GM18951 (cell line): ENCODE data around the gene NQO1.

ENCODE experiments used
- POLR2A ChIP-seq: IDR thresholded peaks from 4 replicates; pipeline ENCODE4 v1.6.1; 2011; ENCODE audit warnings: mild to moderate bottlenecking; ENCODE audit not compliant: insufficient read length, insufficient read depth; ENCODE audit errors: extremely low read depth
- in situ Hi-C: fragments of 300-500 bp; cut with MboI; formaldehyde crosslinking; loops from one replicate; pipeline ENCODE4 v1.12.0; 2022; ENCODE audit warnings: low sequenced_read_pairs, mixed read lengths, inconsistent platforms; ENCODE audit not compliant: unreplicated experiment

Gene NQO1

DNA sequence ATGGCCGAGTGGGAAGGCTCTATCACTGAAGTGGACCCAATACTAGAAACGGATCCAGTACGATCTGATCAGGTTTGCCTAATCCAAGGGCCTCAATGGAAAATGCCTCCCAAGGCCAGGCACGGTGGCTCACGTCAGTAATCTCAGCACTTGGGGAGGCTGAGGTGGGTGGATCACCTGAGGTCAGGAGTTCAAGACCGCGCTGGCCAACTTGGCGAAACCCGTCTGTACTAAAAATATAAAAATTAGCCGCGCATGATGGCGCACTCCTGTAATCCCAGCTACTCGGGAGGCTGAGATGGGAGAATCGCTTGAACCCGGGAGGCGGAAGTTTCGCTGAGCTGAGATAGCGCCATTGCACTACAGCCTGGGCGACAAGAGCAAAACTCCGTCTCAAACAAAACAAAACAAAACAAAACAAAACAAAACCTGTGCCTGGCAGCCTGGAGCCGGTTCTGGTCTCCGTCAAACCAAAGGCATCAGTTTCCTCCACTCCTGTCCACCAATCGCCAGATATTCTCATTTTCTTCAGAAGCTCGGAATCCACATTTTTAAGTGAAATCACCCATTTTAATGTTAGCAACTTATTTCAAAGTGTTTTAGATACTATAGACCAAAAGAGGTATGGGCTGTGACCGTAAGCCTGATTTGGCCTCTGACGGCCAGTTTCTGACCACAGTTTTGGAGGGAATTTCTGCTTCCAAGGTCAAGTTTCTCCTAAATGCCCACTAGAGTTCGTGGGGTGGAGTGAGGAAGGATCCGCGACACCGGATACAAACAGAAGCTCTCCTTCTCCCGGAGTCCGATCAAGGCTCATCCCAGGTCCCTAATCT lies 664 bp downstream of the NQO1 start:
- TF ChIP-seq POLR2A = no peak
- in situ Hi-C loops = no loop called here

DNA sequence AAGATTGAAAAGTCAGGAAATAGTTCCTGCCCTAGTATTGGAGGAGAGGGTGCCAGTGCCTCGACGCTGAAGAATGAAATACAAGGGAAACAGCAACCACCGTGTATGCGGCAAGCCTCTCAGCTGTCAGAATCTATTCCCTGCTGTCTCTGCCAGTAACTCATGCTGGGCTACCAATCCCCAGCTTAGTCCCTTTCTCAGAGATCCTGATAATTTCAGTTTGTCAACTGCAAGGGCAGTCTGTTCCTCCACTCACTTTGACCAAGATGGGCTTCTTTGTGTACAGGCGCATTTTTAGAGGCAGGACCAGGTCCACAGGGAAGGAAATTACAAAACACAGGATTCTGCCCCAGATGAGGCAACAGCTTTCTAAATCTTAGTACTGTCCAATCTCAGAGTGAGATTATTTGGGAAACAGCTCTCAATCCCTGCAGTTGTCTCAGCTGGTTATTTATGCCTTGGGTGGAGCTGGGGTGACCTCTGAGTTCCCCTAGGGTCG lies 1.3 kb downstream of the NQO1 start:
- in situ Hi-C loops = no loop called here

DNA sequence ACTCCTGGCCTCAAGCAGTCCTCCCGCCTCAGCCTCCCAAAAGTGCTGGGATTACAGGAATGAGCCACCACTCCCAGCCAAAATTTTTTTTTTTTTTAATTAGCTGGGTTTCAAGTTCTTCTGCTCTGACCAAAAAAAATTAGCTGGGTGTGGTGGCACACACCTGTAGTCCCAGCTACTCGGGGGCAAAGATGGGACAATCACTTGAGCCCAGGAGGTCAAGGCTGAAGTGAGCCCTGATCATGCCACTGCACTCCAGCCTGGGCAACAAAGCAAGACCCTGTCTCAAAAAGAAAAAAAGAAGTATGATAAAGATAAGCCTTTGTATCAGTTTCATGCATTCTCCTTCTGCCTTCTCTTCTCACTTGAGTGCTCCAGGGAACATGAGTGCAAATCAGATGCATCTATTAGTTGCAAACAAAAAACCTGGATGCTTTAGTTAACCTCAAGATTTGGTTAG lies 1.9 kb downstream of the NQO1 start:
- in situ Hi-C loops = no loop called here
- TF ChIP-seq POLR2A = no peak

More for the DNA sequence above, 1.3 kb downstream of the NQO1 start:
- TF ChIP-seq POLR2A = no peak

DNA sequence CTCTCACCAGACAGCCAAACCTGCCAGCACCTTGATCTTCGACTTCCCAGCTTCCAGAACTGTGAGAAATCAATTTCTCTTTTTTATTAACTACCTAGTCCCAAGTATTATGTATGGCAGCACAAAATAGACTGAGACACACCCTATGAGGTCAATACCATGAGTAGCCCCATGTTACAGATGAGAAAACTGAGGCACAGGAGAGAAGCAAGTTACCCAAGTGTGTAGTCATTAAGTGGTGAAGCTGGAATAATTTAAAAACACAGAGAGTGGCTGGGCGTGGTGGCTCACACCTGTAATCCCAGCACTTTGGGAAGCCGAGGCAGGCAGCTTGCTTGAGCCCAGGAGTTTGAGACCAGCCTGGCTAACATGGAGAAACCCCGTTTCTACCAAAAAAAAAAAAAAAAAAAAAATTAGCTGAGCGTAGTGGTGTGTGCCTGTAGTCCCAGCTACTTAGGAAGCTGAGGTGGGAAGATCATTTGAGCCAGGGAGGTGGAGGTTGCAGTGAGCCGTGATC lies 4.9 kb downstream of the NQO1 start:
- TF ChIP-seq POLR2A = no peak
- in situ Hi-C loops = no loop called here

DNA sequence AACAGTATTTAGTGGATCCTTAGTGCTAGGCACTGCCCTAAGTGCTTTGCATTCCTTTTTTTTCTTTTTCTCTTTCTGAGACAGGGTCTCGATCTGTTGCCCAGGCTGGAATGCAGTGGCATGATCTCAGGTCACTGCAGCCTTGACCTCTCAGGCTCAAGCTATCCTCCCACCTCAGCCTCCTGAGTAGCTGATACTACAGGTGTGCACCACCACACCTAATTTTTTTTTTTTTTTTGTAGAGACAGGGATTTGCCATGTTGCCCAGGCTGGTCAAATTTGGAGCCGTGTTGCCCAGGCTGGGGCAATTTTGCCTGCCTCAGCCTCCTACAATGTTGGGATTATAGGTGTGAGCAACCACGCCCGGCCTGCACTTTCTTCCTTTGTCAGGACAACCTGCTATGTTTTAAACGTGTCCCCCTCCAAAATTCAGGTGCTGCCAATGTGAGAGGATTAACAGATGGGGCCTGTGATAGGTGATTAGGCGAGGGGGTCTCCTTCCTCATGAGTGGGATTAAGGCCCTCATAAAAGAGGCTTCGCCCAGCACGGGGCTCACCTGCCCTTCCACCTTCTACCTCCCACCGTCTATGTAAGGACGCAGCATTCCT lies 5.4 kb downstream of the NQO1 start:
- in situ Hi-C loops = no loop called here
- TF ChIP-seq POLR2A = no peak

DNA sequence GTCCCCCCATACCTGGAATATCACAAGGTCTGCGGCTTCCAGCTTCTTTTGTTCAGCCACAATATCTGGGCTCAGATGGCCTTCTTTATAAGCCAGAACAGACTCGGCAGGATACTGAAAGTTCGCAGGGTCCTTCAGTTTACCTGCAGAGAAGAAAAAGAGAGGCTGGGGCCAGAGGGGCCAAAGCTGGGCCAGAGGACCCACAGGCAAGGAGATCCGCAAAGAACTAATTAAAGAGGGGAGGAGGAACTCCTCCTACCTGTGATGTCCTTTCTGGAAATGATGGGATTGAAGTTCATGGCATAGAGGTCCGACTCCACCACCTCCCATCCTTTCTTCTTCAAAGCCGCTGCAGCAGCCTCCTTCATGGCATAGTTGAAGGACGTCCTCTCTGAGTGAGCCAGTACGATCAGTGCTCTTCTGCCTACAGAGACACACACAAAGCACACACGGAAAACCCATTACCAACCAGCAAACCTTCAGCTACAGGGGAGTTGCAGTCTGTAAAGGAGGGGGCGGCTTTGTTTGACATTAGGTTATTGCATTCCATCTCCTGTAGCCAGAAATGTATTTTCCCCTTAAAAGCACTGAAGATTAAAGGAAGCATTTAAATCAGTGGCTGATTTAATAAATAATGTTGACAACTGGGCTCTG lies 8.1 kb downstream of the NQO1 start:
- in situ Hi-C loops = no loop called here
- no peak for TF ChIP-seq POLR2A

DNA sequence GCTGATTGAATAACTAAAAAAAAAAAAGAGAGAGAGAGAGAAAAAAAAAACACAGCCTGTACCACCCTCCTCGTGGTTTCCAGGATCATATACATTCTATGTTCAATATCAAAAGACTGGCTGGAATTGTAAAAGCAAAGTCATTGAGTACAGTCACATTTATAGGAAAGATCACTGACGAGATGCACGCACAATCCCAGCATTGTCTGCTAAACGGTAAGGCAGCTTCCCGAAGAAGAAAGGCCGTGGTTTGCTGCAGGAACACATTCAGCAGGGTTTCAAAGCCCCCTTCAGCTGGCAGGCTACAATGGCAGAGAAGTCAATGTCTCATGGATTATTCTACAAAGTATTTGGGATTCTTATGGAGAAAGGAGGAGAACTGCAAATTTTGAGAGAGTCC lies 9.3 kb downstream of the NQO1 start:
- in situ Hi-C loops = no loop called here
- no peak for TF ChIP-seq POLR2A

DNA sequence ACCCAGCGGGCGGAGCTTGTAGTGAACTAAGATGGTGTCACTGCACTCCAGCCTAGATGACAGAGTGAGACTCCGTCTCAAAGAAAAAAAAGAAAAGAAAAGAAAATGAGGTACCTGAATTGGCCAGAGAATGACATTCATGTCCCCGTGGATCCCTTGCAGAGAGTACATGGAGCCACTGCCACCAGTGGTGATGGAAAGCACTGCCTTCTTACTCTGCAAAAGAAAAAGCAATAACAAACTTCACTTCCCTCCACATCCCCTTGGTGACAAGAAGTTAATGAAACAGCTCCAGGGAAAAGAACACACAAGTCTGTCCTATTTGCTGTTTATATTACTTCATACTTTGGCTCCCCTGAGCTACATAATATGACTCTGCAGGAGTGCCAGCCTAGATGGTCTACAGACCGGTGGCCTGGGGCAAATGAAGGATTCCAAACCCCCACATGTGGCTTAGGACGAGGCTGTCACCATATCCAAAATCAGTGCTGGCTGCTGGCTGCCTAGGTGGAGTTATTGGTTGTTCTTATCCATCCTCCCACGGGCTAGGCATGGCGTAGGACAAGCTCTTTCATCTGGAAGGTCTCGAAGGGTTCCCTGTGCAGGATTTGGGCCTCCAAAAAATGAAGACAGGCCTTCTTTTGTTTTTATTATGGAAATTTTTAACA lies 13.3 kb downstream of the NQO1 start:
- in situ Hi-C loops = no loop called here
- no peak for TF ChIP-seq POLR2A

DNA sequence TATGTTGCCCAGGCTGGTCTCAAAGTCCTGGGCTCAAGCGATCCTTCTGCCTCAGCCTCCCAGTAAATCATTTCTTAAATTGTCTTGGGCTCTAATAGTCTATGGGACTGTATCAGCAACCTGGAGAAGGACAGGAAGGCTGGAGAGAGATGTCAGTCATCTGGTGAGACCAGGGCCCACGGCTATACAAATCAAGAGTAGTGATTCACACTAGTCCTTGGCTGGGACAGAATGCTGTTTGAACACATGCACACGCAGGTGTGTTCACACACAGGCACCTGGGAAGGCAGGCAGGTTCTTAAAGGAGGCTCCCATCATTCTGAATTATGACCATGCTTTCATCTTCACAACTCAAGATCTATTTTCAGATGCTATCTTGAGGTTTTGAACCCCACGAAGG lies 14.1 kb downstream of the NQO1 start:
- no peak for TF ChIP-seq POLR2A
- in situ Hi-C loops = no loop called here

DNA sequence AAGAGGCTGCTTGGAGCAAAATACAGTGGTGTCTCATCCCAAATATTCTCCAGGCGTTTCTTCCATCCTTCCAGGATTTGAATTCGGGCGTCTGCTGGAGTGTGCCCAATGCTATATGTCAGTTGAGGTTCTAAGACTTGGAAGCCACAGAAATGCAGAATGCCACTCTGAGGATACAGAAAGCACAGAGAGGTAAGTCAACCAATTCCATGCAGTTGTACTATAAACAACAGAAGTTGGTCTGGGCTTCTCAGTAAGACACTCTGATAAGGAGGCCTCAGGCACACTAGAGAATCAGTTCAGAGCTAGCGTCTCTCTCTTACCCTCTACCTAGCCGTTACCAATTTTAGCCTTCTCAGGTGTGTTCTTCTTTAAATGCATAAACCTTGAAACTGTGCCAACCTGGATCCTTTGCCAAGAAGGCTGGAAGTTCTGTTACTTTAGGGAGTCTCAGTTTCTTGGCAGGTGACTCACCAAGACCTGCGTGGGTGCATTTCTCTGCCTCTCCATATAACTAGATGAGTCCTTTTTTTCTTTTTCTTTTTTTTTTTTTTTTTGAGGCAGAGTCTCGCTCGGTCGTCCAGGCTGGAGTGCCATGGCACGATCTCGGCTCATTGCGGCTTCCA lies 15.1 kb downstream of the NQO1 start:
- in situ Hi-C loops = no loop called here
- TF ChIP-seq POLR2A = no peak

DNA sequence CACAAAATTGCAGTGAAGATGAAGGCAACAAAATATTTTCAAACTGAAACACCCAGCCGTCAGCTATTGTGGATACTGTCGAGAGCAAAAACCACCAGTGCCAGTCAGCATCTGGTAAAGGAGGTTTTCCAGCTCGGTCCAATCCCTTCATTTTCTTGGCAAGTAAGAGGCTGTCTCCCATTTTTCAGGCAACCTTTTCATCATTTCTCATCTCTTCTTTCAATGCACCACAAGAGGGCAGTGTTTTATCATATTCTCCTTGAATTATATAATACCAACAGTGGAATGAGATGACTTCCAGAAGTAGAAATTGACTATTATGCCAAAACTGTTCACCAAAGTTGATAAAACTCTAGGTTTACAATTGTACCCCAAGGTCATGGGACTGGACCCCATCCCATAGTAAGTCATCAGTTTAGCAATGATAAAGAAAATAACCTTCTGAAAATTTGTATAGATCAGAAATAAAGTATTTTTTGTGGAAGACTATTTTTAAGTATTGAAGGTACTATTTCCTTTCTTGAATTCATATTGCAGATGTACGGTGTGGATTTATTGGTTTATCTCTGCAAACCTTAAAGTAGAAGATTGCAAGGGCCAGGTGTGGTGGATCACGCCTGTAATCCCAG lies 16.8 kb downstream of the NQO1 start:
- in situ Hi-C loops = no loop called here
- no peak for TF ChIP-seq POLR2A
